GM12892 (cell line): ENCODE measurements around the gene TRAPPC10.

Experiments
- DNase-seq: peaks from one replicate; pipeline ENCODE4 v3.0.0; 2011; ENCODE audit not compliant: insufficient read length
- FAIRE-seq: peaks from 2 replicates; lab custom pipeline; 2011; peaks lifted over from hg19 to GRCh38; lab: Jason Lieb, UNC
- POLR2A ChIP-seq: IDR thresholded peaks from 2 replicates; pipeline ENCODE4 v1.6.1; 2011; ENCODE audit warnings: low read depth, low read length, control low read depth
- POLR2AphosphoS5 ChIP-seq: IDR thresholded peaks from 2 replicates; pipeline ENCODE4 v1.6.1; 2011; ENCODE audit warnings: low read depth, low read length, control low read depth
- TAF1 ChIP-seq: IDR thresholded peaks from 2 replicates; pipeline ENCODE4 v1.6.1; 2011; ENCODE audit warnings: low read depth, mild to moderate bottlenecking, control low read depth, low read length, borderline replicate concordance

Gene TRAPPC10

GRCh38 chr21:44024887-44025353 is 12.8 kb downstream of the TRAPPC10 start:
- TF ChIP-seq TAF1: no peak
- no peak for TF ChIP-seq POLR2AphosphoS5
- no peak for TF ChIP-seq POLR2A
- no peak for DNase-seq

GRCh38 chr21:44027607-44028286 is 15.6 kb downstream of the TRAPPC10 start:
- no peak for TF ChIP-seq TAF1
- TF ChIP-seq POLR2A: no peak
- TF ChIP-seq POLR2AphosphoS5: no peak
- FAIRE-seq (no peak), DNase-seq (no peak)

More at GRCh38 chr21:44024887-44025353, 12.8 kb downstream of the TRAPPC10 start:
- FAIRE-seq: no peak

DNA sequence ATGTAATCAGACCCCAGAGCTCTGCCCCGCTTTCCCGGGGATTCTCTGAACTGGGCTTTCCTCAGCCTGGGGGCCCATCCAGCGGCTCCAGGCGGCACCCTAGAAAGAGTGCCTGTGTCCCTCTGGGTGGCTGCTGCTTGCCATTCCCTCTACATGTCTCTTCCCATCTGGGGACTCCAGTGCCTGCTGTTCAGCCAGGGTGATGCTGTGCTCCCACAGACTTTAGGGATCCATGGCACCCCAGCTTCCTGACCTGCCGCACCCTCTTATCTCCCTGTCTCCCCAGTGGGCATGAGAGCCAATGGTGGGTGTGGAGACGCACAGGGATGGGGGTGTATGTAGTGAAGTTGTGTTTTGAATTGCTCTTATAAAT is 16.2 kb downstream of the TRAPPC10 start:
- TF ChIP-seq POLR2AphosphoS5: no peak
- no peak for TF ChIP-seq TAF1
- no peak for TF ChIP-seq POLR2A
- FAIRE-seq (no peak), DNase-seq (no peak)

- DNase-seq (no peak), FAIRE-seq (no peak)
- no peak for TF ChIP-seq POLR2AphosphoS5
- no peak for TF ChIP-seq TAF1
- TF ChIP-seq POLR2A: no peak
These were observed 17.5 kb downstream of the TRAPPC10 start for GRCh38 chr21:44029460-44030087.

- TF ChIP-seq POLR2A (no peak), POLR2AphosphoS5 (no peak), TAF1 (no peak)
- no peak for DNase-seq
- FAIRE-seq: no peak
These were observed 23.1 kb downstream of the TRAPPC10 start for GRCh38 chr21:44035244-44035643.

GRCh38 chr21:44038063-44038462 is 26.0 kb downstream of the TRAPPC10 start:
- TF ChIP-seq POLR2A: no peak
- no peak for TF ChIP-seq POLR2AphosphoS5
- no peak for TF ChIP-seq TAF1
- FAIRE-seq (no peak), DNase-seq (no peak)

- no peak for DNase-seq
- TF ChIP-seq POLR2A (no peak), POLR2AphosphoS5 (no peak), TAF1 (no peak)
- no peak for FAIRE-seq
These were observed 27.7 kb downstream of the TRAPPC10 start for GRCh38 chr21:44039828-44040227.

DNA sequence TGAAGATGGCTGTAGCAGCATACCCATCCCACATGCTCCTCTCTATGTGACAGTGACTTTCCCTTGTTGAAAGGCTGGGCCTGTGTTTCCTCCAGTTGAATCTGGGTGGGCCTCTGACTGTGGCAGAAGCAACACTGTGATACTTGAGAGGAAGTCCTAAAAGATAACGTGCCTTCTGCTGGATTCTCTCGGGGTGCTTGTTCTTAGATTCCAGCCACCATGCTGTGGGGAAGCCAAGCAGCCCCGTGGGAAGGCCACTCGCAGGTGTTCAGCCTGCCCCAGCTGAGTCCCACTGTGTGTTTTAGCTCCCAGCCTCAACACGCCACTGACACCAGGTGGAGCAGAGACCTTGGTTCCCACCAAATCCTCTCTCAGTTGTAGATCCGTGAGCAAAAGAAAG is 31.5 kb downstream of the TRAPPC10 start:
- DNase-seq (no peak), FAIRE-seq (no peak)
- TF ChIP-seq POLR2A (no peak), TAF1 (no peak), POLR2AphosphoS5 (no peak)

- no peak for TF ChIP-seq POLR2A
- no peak for TF ChIP-seq TAF1
- TF ChIP-seq POLR2AphosphoS5: no peak
- DNase-seq (no peak), FAIRE-seq (no peak)
These were observed 34.6 kb downstream of the TRAPPC10 start for GRCh38 chr21:44046734-44047133.

DNA sequence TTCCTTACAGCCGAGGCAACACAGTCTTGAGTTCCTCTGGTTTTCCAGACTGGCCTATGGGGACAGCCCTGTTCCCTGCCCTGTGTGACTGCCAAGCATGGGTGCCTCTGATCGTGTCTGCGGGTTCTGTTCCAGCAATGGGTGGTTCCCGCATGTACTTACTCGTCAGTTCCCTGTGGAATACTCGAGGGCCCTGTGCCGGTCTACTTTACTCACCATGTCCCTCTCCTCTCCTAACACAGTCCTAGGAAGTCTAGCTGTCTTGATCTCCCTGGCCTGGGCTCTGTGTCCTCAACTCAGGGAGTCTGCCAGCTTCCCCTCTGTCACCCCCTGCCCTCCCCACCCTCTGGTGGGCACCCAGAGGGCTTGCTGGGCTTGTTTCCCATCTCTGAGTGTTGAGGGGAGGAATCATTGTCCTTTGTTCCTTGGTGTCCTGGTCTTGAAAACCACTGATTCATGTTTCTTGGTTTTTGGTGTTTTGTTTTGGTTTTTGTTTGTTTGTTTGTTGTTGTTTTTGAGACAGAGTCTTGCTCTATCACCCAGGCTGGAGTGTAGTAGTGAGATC is 36.0 kb downstream of the TRAPPC10 start:
- TF ChIP-seq POLR2A: no peak
- no peak for FAIRE-seq
- DNase-seq: no peak

DNA sequence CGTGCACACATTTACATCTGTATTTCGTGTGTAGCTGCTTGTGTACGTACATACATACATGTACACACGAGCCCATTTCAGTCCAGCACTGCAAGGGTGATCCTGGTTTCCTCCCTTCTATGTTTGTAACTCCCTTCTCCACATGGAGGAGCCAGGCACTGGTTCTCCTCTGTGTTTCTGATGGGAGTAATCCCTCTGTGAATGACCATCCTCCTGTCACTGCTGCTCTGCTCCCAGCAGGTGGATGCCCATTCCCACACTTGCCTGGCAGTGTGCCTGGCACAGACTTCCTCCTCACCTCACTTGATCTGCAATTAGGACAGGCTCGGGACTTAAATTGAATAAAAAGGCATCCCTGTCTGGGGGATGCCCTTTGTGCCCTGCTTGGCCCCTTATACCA is 37.1 kb downstream of the TRAPPC10 start:
- DNase-seq (no peak), FAIRE-seq (no peak)
- no peak for TF ChIP-seq TAF1
- no peak for TF ChIP-seq POLR2A
- no peak for TF ChIP-seq POLR2AphosphoS5

GRCh38 chr21:44049606-44050005 is 37.5 kb downstream of the TRAPPC10 start:
- DNase-seq (no peak), FAIRE-seq (no peak)
- TF ChIP-seq TAF1 (no peak), POLR2A (no peak), POLR2AphosphoS5 (no peak)
